Astrocyte of the spinal cord (primary cell): ENCODE data around the gene FAR2.
A peak's percentile ranks its signal among the peaks of the same experiment; 100 is the strongest.

Experiments used
- DNase-seq: peaks from one replicate; pipeline ENCODE4 v3.0.0; 2011; ENCODE audit warnings: low read depth, low spot score
- H3K4me3 ChIP-seq: 2 replicates; pipeline ENCODE4 v1.5.1; 2011; ENCODE audit warnings: low read depth, mild to moderate bottlenecking, low read length, moderate library complexity
- in situ Hi-C: cut with HindIII; loops from 2 replicates; pipeline ENCODE4 v1.10.0; 2017; ENCODE audit warnings: low sequenced_read_pairs
- TF ChIP-seq, protein P1 (sequence below): IDR thresholded peaks from 2 replicates; pipeline ENCODE4 v1.5.1; 2012; ENCODE audit warnings: low read depth, mild to moderate bottlenecking, low read length, inconsistent platforms

The FAR2 gene

DNA sequence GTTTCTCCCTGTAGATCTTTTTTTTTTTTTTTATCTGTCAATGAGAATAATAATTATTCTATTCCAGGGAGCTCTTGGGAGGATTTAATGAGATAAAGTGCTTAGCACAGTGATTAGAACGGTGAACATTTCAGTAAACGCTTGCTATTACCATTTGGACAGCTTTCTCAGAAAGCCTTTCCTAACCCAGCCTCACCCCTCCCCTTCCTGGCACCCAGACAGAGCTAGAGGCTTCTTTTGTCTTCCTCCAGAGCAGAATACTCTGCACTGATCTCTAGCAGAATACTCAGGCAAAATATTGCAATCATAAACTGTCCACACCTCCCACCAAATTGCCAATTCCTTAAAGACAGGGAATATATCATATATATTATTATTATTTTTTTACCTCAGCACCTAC, 165.3 kb downstream of the FAR2 start:
- TF ChIP-seq, protein P1, sequence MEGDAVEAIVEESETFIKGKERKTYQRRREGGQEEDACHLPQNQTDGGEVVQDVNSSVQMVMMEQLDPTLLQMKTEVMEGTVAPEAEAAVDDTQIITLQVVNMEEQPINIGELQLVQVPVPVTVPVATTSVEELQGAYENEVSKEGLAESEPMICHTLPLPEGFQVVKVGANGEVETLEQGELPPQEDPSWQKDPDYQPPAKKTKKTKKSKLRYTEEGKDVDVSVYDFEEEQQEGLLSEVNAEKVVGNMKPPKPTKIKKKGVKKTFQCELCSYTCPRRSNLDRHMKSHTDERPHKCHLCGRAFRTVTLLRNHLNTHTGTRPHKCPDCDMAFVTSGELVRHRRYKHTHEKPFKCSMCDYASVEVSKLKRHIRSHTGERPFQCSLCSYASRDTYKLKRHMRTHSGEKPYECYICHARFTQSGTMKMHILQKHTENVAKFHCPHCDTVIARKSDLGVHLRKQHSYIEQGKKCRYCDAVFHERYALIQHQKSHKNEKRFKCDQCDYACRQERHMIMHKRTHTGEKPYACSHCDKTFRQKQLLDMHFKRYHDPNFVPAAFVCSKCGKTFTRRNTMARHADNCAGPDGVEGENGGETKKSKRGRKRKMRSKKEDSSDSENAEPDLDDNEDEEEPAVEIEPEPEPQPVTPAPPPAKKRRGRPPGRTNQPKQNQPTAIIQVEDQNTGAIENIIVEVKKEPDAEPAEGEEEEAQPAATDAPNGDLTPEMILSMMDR: no peak
- in situ Hi-C loops: no loop called here
- DNase-seq: no peak
- no peak overlapping the region for H3K4me3 ChIP-seq

DNA sequence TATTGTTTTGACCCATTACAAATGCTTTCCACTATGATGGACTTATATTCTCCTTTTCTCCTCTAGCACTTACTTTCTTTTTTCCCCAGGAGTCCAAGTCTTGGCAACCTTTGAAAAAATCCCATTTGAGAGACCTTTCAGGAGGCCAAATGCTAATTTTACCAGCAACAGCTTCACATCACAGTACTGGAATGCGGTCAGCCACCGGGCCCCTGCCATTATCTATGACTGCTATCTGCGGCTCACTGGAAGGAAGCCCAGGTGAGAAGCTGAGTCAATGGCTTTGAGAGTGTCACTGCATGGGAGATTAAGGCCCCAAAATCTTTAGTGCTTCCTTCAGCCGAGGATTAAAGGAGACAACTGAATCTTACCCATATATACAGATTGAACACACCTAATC, 167.7 kb downstream of the FAR2 start:
- peak; percentile 84 for DNase-seq
- in situ Hi-C loops: no loop called here

DNA sequence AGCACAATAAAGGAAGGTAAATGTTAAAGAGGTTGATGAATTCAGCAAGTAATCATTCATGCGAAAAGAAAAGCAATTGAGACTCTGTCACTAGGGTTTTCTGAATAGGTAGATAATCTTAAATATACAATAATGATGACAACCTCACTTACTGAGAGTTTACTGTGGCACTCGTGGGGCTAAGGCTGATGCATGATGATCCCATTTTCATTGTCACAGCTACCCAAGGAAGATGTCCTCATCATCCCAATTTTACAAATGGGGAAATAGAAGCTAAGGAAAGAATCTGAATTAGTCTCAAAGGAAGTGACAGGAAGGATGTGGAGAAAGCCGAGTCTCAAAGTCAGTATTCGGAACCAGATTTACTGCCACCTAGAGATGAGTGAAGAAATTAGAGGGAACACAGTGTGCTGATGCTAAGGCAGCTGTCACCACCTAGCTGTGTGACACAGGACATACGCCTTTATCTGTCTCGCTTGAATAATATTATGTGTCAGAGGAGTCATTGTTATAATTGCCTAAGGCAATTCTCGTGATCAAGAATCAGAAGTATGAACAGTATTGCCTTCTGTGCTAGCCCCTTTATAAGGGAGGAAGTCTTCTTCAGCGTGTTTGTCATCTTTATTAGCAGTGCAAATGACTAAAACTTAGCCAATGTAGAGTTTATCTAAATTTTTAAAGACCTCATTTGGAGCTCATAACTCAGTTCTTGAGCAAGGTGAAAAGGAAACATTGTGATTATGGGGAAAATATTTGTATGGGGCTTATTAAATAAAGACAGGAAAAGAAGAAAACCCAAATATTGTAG, 168.7 kb downstream of the FAR2 start:
- in situ Hi-C loops: no loop called here
- DNase-seq: peak; percentile 36
- TF ChIP-seq, protein P1: peak; percentile 65
- no peak overlapping the region for H3K4me3 ChIP-seq

More for the DNA sequence above, 167.7 kb downstream of the FAR2 start:
- TF ChIP-seq, protein P1: no peak
- H3K4me3 ChIP-seq: no peak overlapping the region

DNA sequence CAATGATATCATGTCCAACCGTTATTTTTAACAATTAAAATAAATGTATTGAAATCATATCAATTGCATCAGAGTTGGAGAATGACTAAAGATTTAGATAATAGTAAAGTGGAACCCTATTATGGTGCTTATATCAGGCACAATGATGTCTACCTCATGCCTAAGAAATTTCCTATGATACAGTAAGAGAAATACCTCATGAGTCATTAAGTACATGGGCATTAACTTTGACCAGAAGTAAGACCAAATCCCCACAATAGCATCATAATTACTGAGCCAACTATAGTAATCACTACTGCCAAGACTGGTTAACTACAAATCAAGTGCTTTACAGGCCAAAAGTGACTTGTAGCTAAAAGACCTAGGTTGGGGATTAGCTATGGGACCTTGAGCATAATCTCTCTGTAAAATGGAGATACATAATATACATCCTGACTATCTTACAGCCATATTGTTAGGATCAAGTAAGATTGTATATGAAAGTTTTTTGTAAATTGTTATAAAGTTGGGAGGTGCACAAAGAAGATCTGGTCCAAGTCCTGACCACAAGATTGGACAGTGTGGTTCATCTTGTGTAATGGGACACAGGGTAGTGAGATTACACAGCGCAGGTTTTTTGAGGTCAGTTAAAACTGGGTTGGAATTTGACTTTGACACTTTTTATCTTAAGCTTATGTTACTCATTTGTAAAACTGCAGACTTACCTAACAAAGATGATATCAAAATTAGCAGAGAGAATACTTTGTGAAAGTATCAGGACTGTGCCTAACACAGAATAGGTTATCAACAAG, 171.4 kb downstream of the FAR2 start:
- no peak overlapping the region for H3K4me3 ChIP-seq
- TF ChIP-seq, protein P1: no peak
- peak; percentile 89 for DNase-seq
- in situ Hi-C loops: no loop called here

DNA sequence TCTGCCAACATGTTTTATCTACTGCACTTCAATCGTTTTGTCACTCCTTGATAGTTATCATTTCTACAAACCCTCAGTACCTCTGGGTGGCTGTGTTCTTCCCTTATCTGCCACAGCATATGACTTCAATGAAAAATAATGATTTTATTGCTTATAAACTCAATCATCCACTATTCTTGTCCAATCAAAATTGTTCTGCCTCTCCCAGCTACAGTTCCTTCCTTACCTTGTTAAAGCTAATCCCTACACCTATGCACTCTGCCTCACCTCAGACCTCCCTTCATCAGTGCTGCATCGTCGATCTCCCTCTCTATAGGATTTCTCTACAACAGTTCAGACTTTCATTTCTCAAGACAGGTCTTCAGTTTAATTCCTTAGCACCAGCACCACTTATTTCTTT, 173.1 kb downstream of the FAR2 start:
- no peak overlapping the region for H3K4me3 ChIP-seq
- in situ Hi-C loops: no loop called here
- no peak for DNase-seq
- TF ChIP-seq, protein P1: no peak

DNA sequence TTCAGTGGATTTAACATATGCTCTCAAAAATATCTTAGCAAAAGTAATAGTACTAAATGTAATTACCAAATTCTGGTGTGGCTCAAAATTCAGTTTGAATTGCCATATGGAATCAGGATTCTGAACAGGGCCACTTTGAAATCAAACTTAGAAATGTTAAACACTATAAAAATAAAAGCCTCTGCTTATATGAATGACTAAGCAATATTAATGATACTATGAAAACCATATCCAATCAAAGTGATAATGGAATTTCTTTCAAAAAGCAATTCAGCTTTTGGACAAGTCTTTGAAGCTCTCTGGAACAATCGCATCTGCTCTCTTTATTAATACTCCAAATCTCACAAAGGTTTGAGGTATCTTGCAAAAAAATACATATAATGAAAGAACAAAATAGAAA, 180.3 kb downstream of the FAR2 start:
- in situ Hi-C loops: no loop called here
- TF ChIP-seq, protein P1: no peak
- DNase-seq: no peak
- H3K4me3 ChIP-seq: no peak overlapping the region
